ENCODE data around the gene INSIG1. TPM values are rescaled to one million over a fixed set of nuclear protein-coding genes. Genes with fewer than 3 reads are reported as not detected.

Gene INSIG1
- total RNA-seq, result 203 and 486 TPM in 2 replicates

GRCh38 chr7:155297517-155298287 is at the start of gene INSIG1:
Gene INSIG1, plus strand, starts transcription at chr7:155297878. Its CDS starts 408 bp downstream, at chr7:155298286.

Other genes with a start within 250 kb of the INSIG1 start
- gene HTR5A, start 227.6 kb upstream of the INSIG1 start, total RNA-seq, result not detected in 2 replicates
- gene EN2, start 160.3 kb downstream of the INSIG1 start, total RNA-seq, result not detected in 2 replicates
- gene CNPY1, start 248.7 kb downstream of the INSIG1 start, total RNA-seq, result not detected in 2 replicates

Data from placental pericyte (primary cell).